ENCODE measurements around the gene SHB. TPM values are rescaled to one million over a fixed set of nuclear protein-coding genes. Genes with fewer than 3 reads are reported as not detected.
"Not testable (repeated sequence)": the region's sequence is repeated elsewhere in the genome, so short reads cannot be mapped to it uniquely, and the experiment has no call there.

Gene SHB
- total RNA-seq, 2 experiments from 2014 or later, result 0.23 to 1.1 TPM

GRCh38 chr9:38053697-38054461, 15.1 kb downstream of the SHB start:
- no peaks in the 10 kb centered on the region for H3K9me3 Mint-ChIP-seq (ENCODE audit: low read depth)
- no peak overlapping the region for H3K4me3 Mint-ChIP-seq
- no peaks in the 10 kb centered on the region for H3K4me1 Mint-ChIP-seq
- H3K36me3 Mint-ChIP-seq, result no peaks in the 10 kb centered on the region
- CTCF ChIA-PET, result interaction anchor here (0.7 to 1.3 kb wide), 5 partner anchors 11 to 140 kb away, joined by 3 read pairs; no protein-coding TSS in a partner anchor
- no peak overlapping the region for H3K27ac Mint-ChIP-seq
- ATAC-seq, result no peak
- no peaks in the 10 kb centered on the region for H3K27me3 Mint-ChIP-seq
- DNase-seq, result no peak

DNA sequence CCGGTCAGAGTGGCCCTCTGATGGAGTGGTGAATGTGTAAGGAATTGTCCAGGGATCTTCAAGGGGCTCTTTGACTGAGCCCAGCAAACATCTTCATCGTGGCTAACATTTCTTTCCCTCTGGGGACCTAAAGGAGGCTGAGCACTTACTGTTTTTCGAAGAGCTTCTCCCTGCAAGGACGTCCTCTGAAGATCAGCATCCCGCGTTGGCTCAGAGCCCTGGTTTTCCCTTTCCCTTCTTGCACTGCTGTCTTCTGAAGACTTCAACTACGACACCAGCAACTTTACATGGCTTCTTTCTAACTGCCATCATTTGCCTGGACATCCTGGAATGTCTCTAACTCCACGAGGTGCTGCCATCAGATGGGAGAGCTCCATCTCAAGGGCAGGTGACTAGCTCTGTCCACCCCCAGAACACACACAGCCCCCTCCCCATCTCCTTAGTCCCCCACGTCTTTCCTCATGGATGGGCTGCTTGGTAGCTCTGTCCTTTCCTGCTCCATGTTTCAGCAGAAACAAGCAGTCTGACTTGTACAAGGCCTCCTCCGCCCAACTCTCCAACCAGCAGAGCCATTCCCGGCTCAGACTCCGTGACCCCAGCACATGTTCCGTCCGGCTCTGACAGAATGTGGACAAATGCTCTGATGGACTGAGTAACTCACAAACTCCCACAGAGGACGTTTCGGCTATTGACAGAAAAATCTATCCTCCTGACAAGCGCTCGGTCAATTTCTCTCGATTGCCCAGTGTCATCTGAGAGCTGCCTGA, 17.1 kb downstream of the SHB start:
- no peak overlapping the region for H3K27ac Mint-ChIP-seq
- ATAC-seq, result no peak
- DNase-seq, result no peak
- no peaks in the 10 kb centered on the region for H3K36me3 Mint-ChIP-seq
- no peaks in the 10 kb centered on the region for H3K9me3 Mint-ChIP-seq (ENCODE audit: low read depth)
- H3K4me1 Mint-ChIP-seq, result peaks cover 5% of the 10 kb centered on the region
- H3K27me3 Mint-ChIP-seq, result no peaks in the 10 kb centered on the region
- no peak overlapping the region for H3K4me3 Mint-ChIP-seq
- CTCF ChIA-PET, result interaction anchor here (0.7 to 1.1 kb wide), 2 partner anchors 10 to 135 kb away, joined by 3 read pairs; no protein-coding TSS in a partner anchor

GRCh38 chr9:38048316-38048969, 20.6 kb downstream of the SHB start:
- DNase-seq (no peak), ATAC-seq (no peak)
- H3K4me3 Mint-ChIP-seq, result no peak overlapping the region
- H3K27ac Mint-ChIP-seq, result no peak overlapping the region
- CTCF ChIA-PET, result interaction anchor here (1.4 kb wide), 1 partner anchor 135 kb away, joined by 3 read pairs; no protein-coding TSS in a partner anchor
- no peaks in the 10 kb centered on the region for H3K36me3 Mint-ChIP-seq
- no peaks in the 10 kb centered on the region for H3K27me3 Mint-ChIP-seq
- H3K4me1 Mint-ChIP-seq, result peaks cover 5% of the 10 kb centered on the region
- no peaks in the 10 kb centered on the region for H3K9me3 Mint-ChIP-seq (ENCODE audit: low read depth)

DNA sequence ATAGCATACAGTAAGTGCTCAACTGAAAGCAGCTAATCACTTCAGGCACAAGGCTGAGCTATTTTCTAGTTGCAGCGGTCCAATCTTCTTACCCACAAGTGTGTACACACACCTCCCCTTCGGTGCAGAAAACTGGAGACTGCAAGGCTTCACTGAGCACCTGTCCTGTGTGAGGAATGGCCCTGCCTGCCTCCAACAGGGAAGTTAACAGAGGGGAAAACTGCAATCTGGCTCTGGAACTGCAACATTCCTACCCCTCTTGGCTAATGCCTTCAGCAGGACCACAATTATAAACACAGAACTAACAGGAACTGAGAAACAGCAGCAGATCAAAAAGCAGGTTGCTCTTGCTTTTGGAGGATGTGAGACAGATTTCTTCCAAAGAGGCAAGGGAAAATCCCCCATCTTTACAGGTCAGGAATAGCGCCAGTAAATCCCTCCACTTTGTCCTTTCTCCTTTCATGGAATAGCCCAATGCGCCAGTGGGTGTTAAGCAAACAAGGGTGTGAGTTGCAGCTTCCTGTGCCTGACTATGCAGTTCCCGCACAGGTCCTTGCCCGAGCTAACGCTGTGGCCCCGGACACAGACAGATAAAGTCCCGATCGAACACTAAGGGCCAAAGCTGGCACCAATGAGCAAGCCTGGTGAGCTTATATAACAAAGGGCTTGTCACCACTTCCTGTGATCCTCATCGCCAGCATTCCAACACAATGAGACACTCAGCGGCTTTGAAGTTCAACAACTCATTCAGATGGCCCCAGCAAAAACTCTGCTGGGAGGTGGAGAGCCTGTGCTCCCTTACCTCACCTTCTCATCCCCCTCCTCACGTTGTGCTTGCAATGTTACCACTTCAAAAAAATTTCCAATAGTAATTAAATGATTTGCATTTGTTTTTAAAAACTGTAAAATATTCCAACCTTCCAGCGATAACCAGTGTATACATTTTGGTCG, 21.5 kb downstream of the SHB start:
- Mint-ChIP-seq H3K27me3 (no peaks in the 10 kb centered on the region), H3K4me1 (peaks cover 5% of the 10 kb centered on the region)
- CTCF ChIA-PET, result interaction anchor here (1.4 kb wide), 1 partner anchor 134 kb away, joined by 3 read pairs; no protein-coding TSS in a partner anchor

DNA sequence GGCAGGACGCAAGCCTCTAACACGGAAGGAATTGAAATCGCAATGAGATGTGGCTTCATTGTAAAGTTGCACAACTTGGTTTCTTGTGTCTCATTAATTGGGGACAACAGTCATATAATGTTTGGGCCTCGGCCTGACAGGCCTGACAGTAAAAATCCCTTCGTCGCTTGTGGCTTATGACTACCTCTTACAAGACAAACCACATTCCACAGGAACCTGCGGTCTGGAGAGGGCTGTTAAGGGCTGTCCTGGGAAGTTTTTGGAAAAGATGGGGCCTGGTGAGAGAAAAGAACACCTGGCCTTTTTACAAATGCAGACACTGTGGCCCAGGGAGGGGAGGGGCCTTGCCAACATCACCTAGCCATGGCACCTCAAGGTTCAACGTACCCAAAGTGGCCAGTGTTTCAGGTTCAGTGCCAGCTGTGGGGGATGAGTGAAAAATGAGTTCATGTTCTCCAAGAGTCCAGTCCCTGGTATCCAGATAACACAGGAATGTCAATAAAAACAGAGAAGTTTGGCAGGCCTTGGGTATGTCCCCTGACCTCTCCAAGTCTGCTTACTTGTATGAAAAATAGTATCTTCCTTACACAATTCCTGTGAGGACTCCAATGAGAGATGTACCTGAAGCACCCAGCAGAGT, 22.2 kb downstream of the SHB start:
- Mint-ChIP-seq H3K4me1 (peaks cover 5% of the 10 kb centered on the region), H3K9me3 (ENCODE audit: low read depth) (no peaks in the 10 kb centered on the region), H3K36me3 (no peaks in the 10 kb centered on the region), H3K27ac (no peak overlapping the region), H3K4me3 (no peak overlapping the region), H3K27me3 (no peaks in the 10 kb centered on the region)
- CTCF ChIA-PET, result interaction anchor here (1.4 kb wide), 1 partner anchor 133 kb away, joined by 3 read pairs; no protein-coding TSS in a partner anchor
- ATAC-seq (no peak), DNase-seq (no peak)

More for the DNA sequence above, 21.5 kb downstream of the SHB start:
- DNase-seq, result no peak
- ATAC-seq, result no peak
- Mint-ChIP-seq H3K9me3 (ENCODE audit: low read depth) (no peaks in the 10 kb centered on the region), H3K27ac (no peak overlapping the region), H3K36me3 (no peaks in the 10 kb centered on the region), H3K4me3 (no peak overlapping the region)

DNA sequence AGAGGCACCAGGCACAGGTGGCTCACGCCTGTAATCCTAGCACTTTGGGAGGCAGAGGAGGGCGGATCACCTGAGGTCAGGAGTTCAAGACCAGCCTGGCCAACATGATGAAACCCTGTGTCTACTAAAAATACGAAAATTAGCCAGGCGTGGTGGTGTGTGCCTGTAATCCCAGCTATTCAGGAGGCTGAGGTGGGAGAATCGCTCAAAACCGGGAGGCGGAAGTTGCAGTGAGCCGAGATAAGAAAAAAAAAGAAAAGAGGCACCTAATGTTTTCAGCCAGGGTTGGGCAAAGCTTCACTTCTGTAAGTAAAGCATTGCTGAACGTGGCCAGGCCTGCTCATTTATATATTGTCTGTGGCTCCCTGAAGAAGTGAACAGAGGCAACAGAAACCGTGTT, 23.1 kb downstream of the SHB start:
- H3K9me3 Mint-ChIP-seq (ENCODE audit: low read depth); H3K36me3 Mint-ChIP-seq; H3K27ac Mint-ChIP-seq; ATAC-seq; DNase-seq; H3K4me3 Mint-ChIP-seq; H3K27me3 Mint-ChIP-seq; CTCF ChIA-PET; H3K4me1 Mint-ChIP-seq: not testable (repeated sequence)

- CTCF ChIA-PET, result interaction anchor here (1.1 kb wide), 1 partner anchor 14 kb away, joined by 3 read pairs; no protein-coding TSS in a partner anchor
- Mint-ChIP-seq H3K4me3 (no peak overlapping the region), H3K27me3 (no peaks in the 10 kb centered on the region), H3K27ac (no peak overlapping the region), H3K36me3 (no peaks in the 10 kb centered on the region), H3K4me1 (peaks cover 5% of the 10 kb centered on the region), H3K9me3 (ENCODE audit: low read depth) (no peaks in the 10 kb centered on the region)
- DNase-seq, result no peak
- no peak for ATAC-seq
These were observed 24.3 kb downstream of the SHB start for GRCh38 chr9:38044706-38045105.

DNA sequence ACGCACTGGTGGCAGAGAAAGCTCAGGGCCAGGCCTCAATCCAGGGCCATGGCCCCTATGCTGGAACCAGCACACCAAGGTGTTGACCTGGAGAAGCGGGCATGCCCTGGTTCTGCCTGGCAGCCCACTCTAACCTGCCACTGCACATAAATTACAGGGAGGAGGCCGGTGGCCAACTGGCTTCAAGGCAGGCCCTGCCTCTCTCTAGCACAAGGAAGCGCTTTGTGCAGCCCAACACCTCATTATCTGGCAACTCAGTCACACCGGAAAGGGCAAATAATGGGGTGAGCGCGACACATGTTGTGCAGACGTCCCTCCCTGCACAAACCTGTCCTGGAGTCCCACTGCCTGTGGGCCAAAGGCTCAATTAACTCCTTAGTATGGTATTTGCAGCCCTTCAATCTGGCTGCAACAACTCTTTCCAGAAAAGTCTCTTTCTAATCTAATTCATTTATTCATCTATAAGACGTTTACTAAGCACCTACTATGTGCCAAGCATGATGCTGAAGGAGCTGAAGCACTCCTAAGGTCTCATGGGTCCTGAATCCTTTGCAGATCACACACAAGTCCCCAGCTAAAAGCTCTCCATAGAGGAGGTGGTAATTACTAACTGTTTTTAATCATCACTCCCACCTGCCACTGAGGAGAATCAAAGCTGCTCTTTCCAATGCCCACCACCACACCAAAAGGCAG, 24.9 kb downstream of the SHB start:
- DNase-seq (no peak), ATAC-seq (no peak)
- Mint-ChIP-seq H3K27ac (no peak overlapping the region), H3K27me3 (no peaks in the 10 kb centered on the region), H3K4me3 (no peak overlapping the region), H3K9me3 (ENCODE audit: low read depth) (no peaks in the 10 kb centered on the region), H3K4me1 (peaks cover 5% of the 10 kb centered on the region), H3K36me3 (no peaks in the 10 kb centered on the region)
- CTCF ChIA-PET, result interaction anchor here (0.6 to 1.2 kb wide), 3 partner anchors 10 to 34 kb away, joined by 3 to 4 read pairs (median 3); no protein-coding TSS in a partner anchor

GRCh38 chr9:38042626-38043357, 26.2 kb downstream of the SHB start:
- Mint-ChIP-seq H3K4me1 (peaks cover 4% of the 10 kb centered on the region), H3K4me3 (no peak overlapping the region), H3K36me3 (no peaks in the 10 kb centered on the region), H3K27me3 (no peaks in the 10 kb centered on the region), H3K27ac (no peak overlapping the region), H3K9me3 (ENCODE audit: low read depth) (no peaks in the 10 kb centered on the region)
- no peak for ATAC-seq
- DNase-seq, result no peak
- CTCF ChIA-PET, result interaction anchor here (1.2 kb wide), 1 partner anchor 11 kb away, joined by 3 read pairs; no protein-coding TSS in a partner anchor

GRCh38 chr9:38041564-38042243, 27.3 kb downstream of the SHB start:
- H3K4me3 Mint-ChIP-seq, result no peak overlapping the region
- H3K36me3 Mint-ChIP-seq, result no peaks in the 10 kb centered on the region
- no peaks in the 10 kb centered on the region for H3K4me1 Mint-ChIP-seq
- H3K27ac Mint-ChIP-seq, result no peak overlapping the region
- ATAC-seq (no peak), DNase-seq (no peak)
- CTCF ChIA-PET, result no interaction called here
- H3K9me3 Mint-ChIP-seq (ENCODE audit: low read depth), result no peaks in the 10 kb centered on the region
- no peaks in the 10 kb centered on the region for H3K27me3 Mint-ChIP-seq
